HepG2 (cell line): ENCODE data around the gene TAF1C. TPM values are rescaled to one million over a fixed set of nuclear protein-coding genes. Genes with fewer than 3 reads are reported as not detected.

ENCODE experiments used
- ATAC-seq: fragments of 200-7000 bp; cut with Tn5 transposase; 3 replicates; pipeline ENCODE4 v1.9.1; 2020; ENCODE audit warnings: mild to moderate bottlenecking, moderate library complexity
- BruUV-seq: library from RNA; stranded (reverse); fragments of 400-500 nt; replicated peaks from 2 replicates; lab custom pipeline; 2021; lab: Mats Ljungman, UMichigan
- CTCF ChIA-PET: fragments of 300-600 bp; formaldehyde crosslinking; extraction: SDS; loops from one replicate; lab custom pipeline; 2021; ENCODE audit warnings: low total read pairs, inconsistent platforms, low intra/inter-chr PET ratio; lab: Yijun Ruan, JAX
- POLR2A ChIA-PET: fragments of 350-600 bp; sonication (Branson Sonifier 250); formaldehyde crosslinking; loops from one replicate; lab custom pipeline; 2020; ENCODE audit warnings: antibody characterized with exemption, inconsistent platforms; lab: Yijun Ruan, JAX
- DNase-seq: peaks from one replicate; pipeline ENCODE4 v3.0.0-alpha.2; 2015; ENCODE audit warnings: low spot score
- FAIRE-seq: peaks from 3 replicates; lab custom pipeline; 2011; peaks lifted over from hg19 to GRCh38; lab: Jason Lieb, UNC
- H2AFZ ChIP-seq: one replicate; pipeline ENCODE4 v1.6.1; 2011; ENCODE audit warnings: low read length, inconsistent platforms
- H3K27ac ChIP-seq: fragments of 300-600 bp; 3 replicates; pipeline ENCODE4 v1.8.0; 2011; ENCODE audit warnings: mixed run types, mild to moderate bottlenecking, mixed read lengths, low read length, inconsistent platforms; ENCODE audit not compliant: insufficient read depth; ENCODE audit errors: extremely low read length
- H3K27me3 ChIP-seq, 2 experiments: fragments of 200-600 bp in 1 of 2; 2 replicates in 1 of 2; 3 replicates in 1 of 2; pipeline versions ENCODE4 v1.6.0 to v1.8.0; 2011; ENCODE audit warnings: low read length in 2 of 2, mild to moderate bottlenecking in 2 of 2, moderate library complexity in 2 of 2, inconsistent platforms in 1 of 2; ENCODE audit not compliant: insufficient read depth in 2 of 2, control insufficient read depth in 1 of 2
- H3K36me3 ChIP-seq, 2 experiments: fragments of 200-600 bp in 1 of 2; replicated peaks in 1 of 2; 2 replicates in 1 of 2; 3 replicates in 1 of 2; pipeline versions ENCODE4 v1.5.1 to v1.8.0; 2011; ENCODE audit warnings: low read length in 2 of 2, inconsistent platforms in 1 of 2; ENCODE audit not compliant: insufficient read depth in 2 of 2, control insufficient read depth in 1 of 2
- H3K4me1 ChIP-seq: 2 replicates; pipeline ENCODE4 v1.5.1; 2012; ENCODE audit warnings: low read length, inconsistent platforms; ENCODE audit not compliant: insufficient read depth
- H3K4me2 ChIP-seq: 2 replicates; pipeline ENCODE4 v1.6.0; 2011; ENCODE audit warnings: low read depth, low read length, inconsistent platforms
- H3K4me3 ChIP-seq, 3 experiments: fragments of 200-600 bp in 1 of 3; sonication (generic), shearing (Covaris generic) in 1 of 3; replicated peaks in 1 of 3; 2 replicates each; pipeline ENCODE4 v1.5.1; 2011 to 2016; ENCODE audit warnings: low read length in 3 of 3, inconsistent platforms in 2 of 3, low read depth in 2 of 3, mild to moderate bottlenecking in 2 of 3, control low read depth in 1 of 3, mixed read lengths in 1 of 3; ENCODE audit not compliant: insufficient read depth in 1 of 3
- H3K79me2 ChIP-seq: one replicate; pipeline ENCODE4 v1.6.1; 2011; ENCODE audit warnings: low read length, inconsistent platforms; ENCODE audit not compliant: insufficient read depth
- H3K9ac ChIP-seq: 2 replicates; pipeline ENCODE4 v1.6.0; 2011; ENCODE audit warnings: mild to moderate bottlenecking, low read depth, low read length, inconsistent platforms; ENCODE audit not compliant: insufficient read depth
- H3K9me3 ChIP-seq: 2 replicates; pipeline ENCODE4 v1.5.1; 2012; ENCODE audit warnings: mild to moderate bottlenecking, low read length
- H4K20me1 ChIP-seq: 2 replicates; pipeline ENCODE4 v1.6.0; 2011; ENCODE audit warnings: inconsistent platforms, mild to moderate bottlenecking, low read length, moderate library complexity; ENCODE audit not compliant: insufficient read depth
- CREM ChIP-seq, 2 experiments: sonication (generic) in 1 of 2; formaldehyde crosslinking in 1 of 2; IDR thresholded peaks; 2 replicates each; pipeline versions ENCODE4 v1.4.0 to v1.6.1; 2016 to 2020; ENCODE audit warnings: antibody characterized with exemption in 1 of 2, mild to moderate bottlenecking in 1 of 2, missing genetic modification reagents in 1 of 2
- DMAP1 ChIP-seq: IDR thresholded peaks from 2 replicates; pipeline ENCODE4 v1.6.1; 2016
- MED8 ChIP-seq: sonication (generic); formaldehyde crosslinking; IDR thresholded peaks from 2 replicates; pipeline ENCODE4 v1.8.1; 2023; ENCODE audit warnings: mild to moderate bottlenecking, missing genetic modification reagents; ENCODE audit not compliant: insufficient replicate concordance
- NKX3-1 ChIP-seq: sonication (generic); formaldehyde crosslinking; IDR thresholded peaks from 2 replicates; pipeline ENCODE4 v1.5.0; 2020; ENCODE audit warnings: missing genetic modification reagents
- NR2F6 ChIP-seq, 2 experiments: IDR thresholded peaks; 2 replicates each; pipeline ENCODE4 v1.6.1; 2016; ENCODE audit warnings: antibody characterized with exemption in 1 of 2, mild to moderate bottlenecking in 1 of 2
- PLSCR1 ChIP-seq: sonication (generic); formaldehyde crosslinking; IDR thresholded peaks from 2 replicates; pipeline ENCODE4 v1.5.0; 2020; ENCODE audit warnings: missing genetic modification reagents, mild to moderate bottlenecking, borderline replicate concordance
- SUZ12 ChIP-seq: fragments of 150-350 bp; IDR thresholded peaks from 2 replicates; pipeline ENCODE4 v1.6.1; 2014; ENCODE audit warnings: low read depth, low read length
- ZBTB7B ChIP-seq: sonication (generic); formaldehyde crosslinking; IDR thresholded peaks from 2 replicates; pipeline ENCODE4 v1.4.0; 2020; ENCODE audit warnings: missing genetic modification reagents
- ZNF382 ChIP-seq: sonication (generic); formaldehyde crosslinking; IDR thresholded peaks from 2 replicates; pipeline ENCODE4 v1.5.0; 2020; ENCODE audit warnings: missing genetic modification reagents, mild to moderate bottlenecking, borderline replicate concordance
- ZNF749 ChIP-seq: sonication (generic); formaldehyde crosslinking; IDR thresholded peaks from 2 replicates; pipeline ENCODE4 v1.8.0; 2022; ENCODE audit warnings: mild to moderate bottlenecking, missing genetic modification reagents, moderate library complexity, borderline replicate concordance
- ZNF816 ChIP-seq: sonication (generic); formaldehyde crosslinking; IDR thresholded peaks from 2 replicates; pipeline ENCODE4 v1.8.0; 2022; ENCODE audit warnings: missing genetic modification reagents, mild to moderate bottlenecking, borderline replicate concordance
- WGBS: methylation state at CpG from one replicate; pipeline ENCODE4 v1.1.6; 2017; ENCODE audit warnings: low lambda C conversion rate; 5-methylcytosine and 5-hydroxymethylcytosine counted together
- in situ Hi-C: cut with HindIII; loops from 2 replicates; pipeline ENCODE4 v1.10.0; 2017; ENCODE audit warnings: low pct_unique_long_range_greater_than_20kb; ENCODE audit not compliant: extremely low pct_ligation_motif_present
- intact Hi-C: fragments of 100-400 bp; cut with micrococcal nuclease; formaldehyde crosslinking; loops from one replicate; pipeline ENCODE4 v1.10.0; 2022; ENCODE audit not compliant: unreplicated experiment
- polyA plus RNA-seq, 8 experiments: library from polyadenylated mRNA; depleted of rRNA in 3 of 8; stranded (reverse) in 7 of 8; unstranded in 1 of 8; fragments of >200 nt; fragmentation: Illumina TruSeq in 4 of 8; extraction: Trizol in 4 of 8; gene quantifications; 2 replicates each; pipeline versions ENCODE4 v1.2.1 to v1.2.3, GENCODE V29; 2011 to 2016; ENCODE audit warnings: low read depth in 4 of 8, missing spikeins in 1 of 8, mixed read lengths in 1 of 8; ENCODE audit not compliant: insufficient read depth in 1 of 8
- total RNA-seq, 5 experiments: library from RNA; depleted of rRNA; stranded (reverse); fragments of >200 nt; fragmentation: Illumina TruSeq; extraction: Trizol; gene quantifications; 2 replicates each; pipeline ENCODE4 v1.2.3, GENCODE V29; 2016; ENCODE audit warnings: low read depth in 1 of 5
- TF ChIP-seq, protein P1 (sequence below): sonication (generic); formaldehyde crosslinking; IDR thresholded peaks from 2 replicates; pipeline ENCODE4 v1.5.1; 2020; ENCODE audit warnings: missing genetic modification reagents, mild to moderate bottlenecking, borderline replicate concordance
- TF ChIP-seq, protein P2 (sequence below), 2 experiments: sonication (generic) in 1 of 2; formaldehyde crosslinking in 1 of 2; IDR thresholded peaks; 2 replicates each; pipeline versions ENCODE4 v1.6.1 to v1.9.0; 2014 to 2022; ENCODE audit warnings: antibody characterized with exemption in 1 of 2, borderline replicate concordance in 1 of 2, inconsistent platforms in 1 of 2, low read depth in 1 of 2, missing genetic modification reagents in 1 of 2

The TAF1C gene
- total and polyA plus RNA-seq, 2 of the 13 experiments (the other 11 are each of a cell fraction or from before 2014, with no cell fraction given): 15.6 to 20.8 TPM

DNA sequence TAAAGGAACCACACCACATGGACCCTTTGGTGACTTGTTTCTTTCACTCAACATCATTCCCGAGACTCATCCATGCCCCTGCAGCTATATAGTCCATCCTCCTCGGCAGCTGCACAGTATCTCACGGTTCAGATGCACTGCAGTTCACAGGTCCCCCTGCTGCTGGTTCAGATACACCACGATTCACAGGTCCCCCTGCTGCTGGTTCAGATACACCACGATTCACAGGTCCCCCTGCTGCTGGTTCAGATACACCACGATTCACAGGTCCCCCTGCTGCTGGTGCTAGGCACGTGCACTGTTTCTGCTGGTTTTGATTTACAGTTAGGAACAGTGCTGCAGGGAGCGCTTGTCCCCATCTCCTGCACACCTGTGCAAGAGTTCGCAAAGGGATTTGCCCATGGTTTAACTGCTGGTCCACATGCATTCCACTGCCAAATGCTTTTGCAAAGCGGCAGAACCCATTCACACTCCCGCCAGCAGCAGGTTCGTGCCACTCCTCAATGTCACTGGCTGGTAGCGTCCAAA lies 45.6 kb downstream of the TAF1C start:
- 39% methylated on average over 13 of the region's 13 CpGs for WGBS
- CTCF ChIA-PET: interaction anchor here (1.0 to 3.4 kb wide), 3 partner anchors 25 to 56 kb away, joined by 3 to 29 read pairs (median 5); partner anchors contain the start of gene MBTPS1
- Histone ChIP-seq H3K36me3 (no peaks in the 10 kb centered on the region), H4K20me1 (peaks cover 3% of the 10 kb centered on the region; the same call in 1 of the 2 replicates), H3K27me3 (peaks cover 2 to 3% of the 10 kb centered on the region in 2 experiments; a peak in 3 of 5 replicates), H3K4me3 (no peak overlapping the region; a peak in 1 of 6 replicates), H3K4me2 (peak overlapping the region; percentile 26), H2AFZ (no peak overlapping the region), H3K79me2 (peaks cover 62% of the 10 kb centered on the region), H3K9ac (no peak overlapping the region), H3K4me1 (peaks cover 77% of the 10 kb centered on the region), H3K9me3 (no peaks in the 10 kb centered on the region), H3K27ac (no peak overlapping the region)
- peak; percentile 74 for ATAC-seq
- DNase-seq: peak; percentile 69
- in situ Hi-C loops: no loop called here
- intact Hi-C loops: loop anchor here (1.0 kb wide), 3 partner anchors 25 to 57 kb away; partner anchors contain the start of gene MBTPS1
- BruUV-seq: no TSS peak
- peak; percentile 67 for FAIRE-seq
- POLR2A ChIA-PET: interaction anchor here (1.7 to 8.6 kb wide), 2 partner anchors 24 to 56 kb away, joined by 4 to 142 read pairs; partner anchors contain the start of gene MBTPS1
- TF ChIP-seq, protein P1, sequence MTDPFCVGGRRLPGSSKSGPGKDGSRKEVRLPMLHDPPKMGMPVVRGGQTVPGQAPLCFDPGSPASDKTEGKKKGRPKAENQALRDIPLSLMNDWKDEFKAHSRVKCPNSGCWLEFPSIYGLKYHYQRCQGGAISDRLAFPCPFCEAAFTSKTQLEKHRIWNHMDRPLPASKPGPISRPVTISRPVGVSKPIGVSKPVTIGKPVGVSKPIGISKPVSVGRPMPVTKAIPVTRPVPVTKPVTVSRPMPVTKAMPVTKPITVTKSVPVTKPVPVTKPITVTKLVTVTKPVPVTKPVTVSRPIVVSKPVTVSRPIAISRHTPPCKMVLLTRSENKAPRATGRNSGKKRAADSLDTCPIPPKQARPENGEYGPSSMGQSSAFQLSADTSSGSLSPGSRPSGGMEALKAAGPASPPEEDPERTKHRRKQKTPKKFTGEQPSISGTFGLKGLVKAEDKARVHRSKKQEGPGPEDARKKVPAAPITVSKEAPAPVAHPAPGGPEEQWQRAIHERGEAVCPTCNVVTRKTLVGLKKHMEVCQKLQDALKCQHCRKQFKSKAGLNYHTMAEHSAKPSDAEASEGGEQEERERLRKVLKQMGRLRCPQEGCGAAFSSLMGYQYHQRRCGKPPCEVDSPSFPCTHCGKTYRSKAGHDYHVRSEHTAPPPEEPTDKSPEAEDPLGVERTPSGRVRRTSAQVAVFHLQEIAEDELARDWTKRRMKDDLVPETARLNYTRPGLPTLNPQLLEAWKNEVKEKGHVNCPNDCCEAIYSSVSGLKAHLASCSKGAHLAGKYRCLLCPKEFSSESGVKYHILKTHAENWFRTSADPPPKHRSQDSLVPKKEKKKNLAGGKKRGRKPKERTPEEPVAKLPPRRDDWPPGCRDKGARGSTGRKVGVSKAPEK: no peak
- TF ChIP-seq DMAP1: no peak
- no peak for TF ChIP-seq PLSCR1
- peak; percentile 47; the same call in 1 of the 2 replicates for TF ChIP-seq ZBTB7B (CRISPR knock-in tag)
- TF ChIP-seq MED8 (CRISPR knock-in tag): no peak
- no peak for TF ChIP-seq ZNF816 (CRISPR knock-in tag)
- TF ChIP-seq SUZ12: no peak
- no peak for TF ChIP-seq ZNF749
- TF ChIP-seq CREM (IDR thresholded peaks at IDR 0.05): no peak
- no peak for TF ChIP-seq CREM (CRISPR knock-in tag; IDR thresholded peaks at IDR 0.05)
- no peak for TF ChIP-seq NR2F6 (IDR thresholded peaks at IDR 0.05)
- TF ChIP-seq NR2F6 (CRISPR knock-in tag; IDR thresholded peaks at IDR 0.05): no peak
- TF ChIP-seq ZNF382 (CRISPR knock-in tag): no peak
- TF ChIP-seq NKX3-1: no peak
- TF ChIP-seq, protein P2, sequence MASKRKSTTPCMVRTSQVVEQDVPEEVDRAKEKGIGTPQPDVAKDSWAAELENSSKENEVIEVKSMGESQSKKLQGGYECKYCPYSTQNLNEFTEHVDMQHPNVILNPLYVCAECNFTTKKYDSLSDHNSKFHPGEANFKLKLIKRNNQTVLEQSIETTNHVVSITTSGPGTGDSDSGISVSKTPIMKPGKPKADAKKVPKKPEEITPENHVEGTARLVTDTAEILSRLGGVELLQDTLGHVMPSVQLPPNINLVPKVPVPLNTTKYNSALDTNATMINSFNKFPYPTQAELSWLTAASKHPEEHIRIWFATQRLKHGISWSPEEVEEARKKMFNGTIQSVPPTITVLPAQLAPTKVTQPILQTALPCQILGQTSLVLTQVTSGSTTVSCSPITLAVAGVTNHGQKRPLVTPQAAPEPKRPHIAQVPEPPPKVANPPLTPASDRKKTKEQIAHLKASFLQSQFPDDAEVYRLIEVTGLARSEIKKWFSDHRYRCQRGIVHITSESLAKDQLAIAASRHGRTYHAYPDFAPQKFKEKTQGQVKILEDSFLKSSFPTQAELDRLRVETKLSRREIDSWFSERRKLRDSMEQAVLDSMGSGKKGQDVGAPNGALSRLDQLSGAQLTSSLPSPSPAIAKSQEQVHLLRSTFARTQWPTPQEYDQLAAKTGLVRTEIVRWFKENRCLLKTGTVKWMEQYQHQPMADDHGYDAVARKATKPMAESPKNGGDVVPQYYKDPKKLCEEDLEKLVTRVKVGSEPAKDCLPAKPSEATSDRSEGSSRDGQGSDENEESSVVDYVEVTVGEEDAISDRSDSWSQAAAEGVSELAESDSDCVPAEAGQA (IDR thresholded peaks at IDR 0.05; ENCODE audit: low read depth): no peak
- TF ChIP-seq, protein P2 (CRISPR knock-in tag; IDR thresholded peaks at IDR 0.05; ENCODE audit: borderline replicate concordance): no peak
